Left ventricle myocardium superior (tissue), 1 donor: Measurements from ENCODE around the gene MKI67. TPM values are rescaled to one million over a fixed set of nuclear protein-coding genes. Genes with fewer than 3 reads are reported as not detected.
A peak's percentile ranks its signal among the peaks of the same experiment; 100 is the strongest.

Source experiments
- ATAC-seq: fragments of 200-7000 bp; cut with Tn5 transposase; one replicate; pipeline ENCODE4 v1.9.1; 2020; ENCODE audit warnings: mild to moderate bottlenecking, moderate library complexity
- DNase-seq: peaks from one replicate; pipeline ENCODE4 v3.0.0-alpha.2; 2020
- intact Hi-C: fragments of 100-400 bp; cut with micrococcal nuclease; formaldehyde crosslinking; loops from one replicate; pipeline ENCODE4 v1.11.0; 2022
- total RNA-seq: library from RNA; stranded (reverse); fragmentation: NEBNext Ultra II Directional; extraction: Animal tissue kit (Norgen Biotek cat#: 25700); gene quantifications from one replicate; pipeline ENCODE4 v1.2.1, GENCODE V29; 2021
- donor health status: DM: no; HTN: yes; CAD: no; lungs with severe emphysema.

Gene MKI67
- total RNA-seq, 1 donor from 2014 or later = 1.3 TPM

- ATAC-seq (no peak), DNase-seq (no peak)
- intact Hi-C loops = no loop called here
Measured at GRCh38 chr10:128060341-128061250, 65.6 kb downstream of the MKI67 start.

GRCh38 chr10:128059982-128060293, 66.3 kb downstream of the MKI67 start:
- ATAC-seq (no peak), DNase-seq (no peak)
- intact Hi-C loops = no loop called here

DNA sequence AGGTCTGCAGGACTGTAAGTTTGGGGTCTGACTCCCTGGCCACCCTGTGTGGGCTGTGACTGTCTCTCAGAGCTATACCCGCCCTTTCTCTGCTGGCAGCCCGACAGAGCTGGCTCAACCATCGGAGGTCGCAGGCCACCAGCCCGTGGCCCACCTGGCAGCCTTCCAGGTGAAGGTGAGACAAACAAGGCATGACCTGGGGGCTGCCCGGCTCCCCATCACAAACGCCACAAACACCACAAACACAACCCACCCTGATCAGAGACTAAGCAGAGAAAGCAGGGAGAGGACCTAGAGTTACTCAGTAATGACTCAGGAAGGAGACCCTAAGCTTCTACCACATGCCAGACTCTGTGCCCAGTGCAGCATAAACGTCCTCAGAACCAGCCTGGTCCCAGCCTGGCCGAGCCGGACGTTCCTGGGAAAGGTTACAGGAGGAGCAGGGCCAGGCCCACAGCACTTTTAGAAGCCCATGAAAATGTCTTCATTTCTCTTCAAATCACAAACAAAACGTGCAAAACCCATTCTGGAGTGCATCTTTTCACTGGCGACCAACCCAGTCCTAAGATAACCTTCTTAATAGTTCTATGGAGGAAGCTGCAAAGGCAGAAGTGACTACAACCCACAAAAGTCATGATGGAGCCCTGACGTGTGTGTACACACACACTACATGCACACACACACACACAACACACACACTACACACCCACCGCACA, 66.8 kb downstream of the MKI67 start:
- intact Hi-C loops = no loop called here
- no peak for ATAC-seq
- no peak for DNase-seq

GRCh38 chr10:128058750-128059134, 67.5 kb downstream of the MKI67 start:
- no peak for DNase-seq
- no peak for ATAC-seq
- intact Hi-C loops = no loop called here

- no peak for ATAC-seq
- DNase-seq = no peak
- intact Hi-C loops = no loop called here
Measured at GRCh38 chr10:128058106-128058749, 68.0 kb downstream of the MKI67 start.

DNA sequence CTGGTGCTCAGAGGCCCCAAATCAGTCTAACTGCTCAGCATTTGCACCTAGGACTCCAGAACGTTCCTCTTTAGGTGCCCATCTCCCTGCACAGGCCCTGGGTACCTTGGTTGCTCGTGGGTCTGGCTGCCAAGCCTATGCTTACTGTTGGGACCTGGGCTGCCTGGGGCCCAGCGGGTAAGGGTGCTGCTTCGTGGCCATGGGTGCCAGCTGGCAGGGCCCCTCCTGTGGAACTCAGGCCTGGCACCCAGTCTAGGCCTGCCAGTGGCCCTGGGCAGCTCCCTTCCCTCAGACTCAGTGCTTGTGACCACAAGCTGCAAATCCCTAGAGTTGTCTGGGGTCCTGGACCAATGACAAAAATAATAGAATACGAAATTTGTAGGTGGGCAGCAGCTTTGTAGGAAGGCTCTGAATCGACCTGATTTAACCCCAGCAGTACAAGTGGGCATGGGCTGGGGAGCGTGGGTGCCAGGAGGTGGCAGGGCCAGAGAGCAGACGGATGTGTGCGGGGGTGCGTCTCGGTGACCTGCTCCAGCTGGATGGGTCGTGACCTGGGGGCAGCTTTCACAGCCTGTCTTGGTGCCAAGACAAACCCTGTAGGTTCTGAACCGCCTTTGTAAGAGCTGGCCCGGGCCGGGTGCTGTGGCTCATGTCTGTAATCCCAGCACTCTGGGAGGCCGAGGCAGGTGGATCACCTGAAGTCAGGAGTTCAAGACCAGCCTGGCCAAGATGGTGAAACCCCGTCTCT, 69.7 kb downstream of the MKI67 start:
- intact Hi-C loops = no loop called here

GRCh38 chr10:128055061-128055868, 71.0 kb downstream of the MKI67 start:
- no peak for DNase-seq
- intact Hi-C loops = no loop called here
- ATAC-seq = no peak

More for the DNA sequence above, 69.7 kb downstream of the MKI67 start:
- no peak for DNase-seq
- peak; percentile 65 for ATAC-seq

GRCh38 chr10:128054163-128054970, 71.9 kb downstream of the MKI67 start:
- ATAC-seq = no peak
- intact Hi-C loops = no loop called here
- no peak for DNase-seq

DNA sequence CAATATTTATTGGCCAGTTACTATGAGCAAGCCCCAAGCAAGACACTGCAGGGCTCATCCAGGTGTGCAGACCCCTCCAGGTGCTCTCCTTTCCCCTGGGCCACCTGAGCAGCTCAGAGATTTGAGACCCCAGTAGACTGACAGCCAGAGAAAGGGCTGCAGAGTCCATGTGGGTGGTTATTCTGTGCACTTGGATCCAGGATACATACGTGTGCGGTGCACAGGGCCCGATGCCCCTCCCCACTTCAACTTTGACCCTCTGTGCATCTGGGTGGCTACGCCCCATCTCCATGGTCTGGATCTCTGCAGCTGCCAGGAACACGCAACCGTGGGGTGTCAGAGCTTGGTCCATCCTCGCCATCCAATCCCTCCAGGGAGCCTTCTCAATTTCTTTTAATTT, 72.9 kb downstream of the MKI67 start:
- intact Hi-C loops = no loop called here
- DNase-seq (no peak), ATAC-seq (no peak)

GRCh38 chr10:128052696-128053095, 73.5 kb downstream of the MKI67 start:
- no peak for ATAC-seq
- no peak for DNase-seq
- intact Hi-C loops = no loop called here

DNA sequence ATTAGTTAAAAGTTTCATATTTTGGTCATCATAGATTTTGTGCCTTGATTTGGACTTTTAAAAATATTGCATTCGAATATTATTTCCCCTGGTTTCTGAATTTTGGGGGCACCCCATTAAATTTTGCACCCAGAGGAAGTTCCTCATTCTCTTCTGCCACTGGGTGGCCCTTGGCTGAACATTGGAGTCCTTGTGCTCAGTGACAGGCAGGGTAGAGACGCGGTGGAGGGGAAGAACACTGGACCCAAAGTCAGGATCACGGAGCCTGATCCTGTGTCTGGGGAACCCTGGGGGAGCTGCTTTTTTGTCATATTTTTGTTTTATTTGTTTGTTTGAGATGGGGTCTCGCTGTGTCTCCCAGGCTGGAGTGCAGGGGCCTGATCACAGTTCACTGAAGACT, 74.7 kb downstream of the MKI67 start:
- DNase-seq = no peak
- intact Hi-C loops = no loop called here
- no peak for ATAC-seq

- intact Hi-C loops = no loop called here
- DNase-seq = no peak
- ATAC-seq = peak; percentile 10
Measured at GRCh38 chr10:128050936-128051335, 75.3 kb downstream of the MKI67 start.

DNA sequence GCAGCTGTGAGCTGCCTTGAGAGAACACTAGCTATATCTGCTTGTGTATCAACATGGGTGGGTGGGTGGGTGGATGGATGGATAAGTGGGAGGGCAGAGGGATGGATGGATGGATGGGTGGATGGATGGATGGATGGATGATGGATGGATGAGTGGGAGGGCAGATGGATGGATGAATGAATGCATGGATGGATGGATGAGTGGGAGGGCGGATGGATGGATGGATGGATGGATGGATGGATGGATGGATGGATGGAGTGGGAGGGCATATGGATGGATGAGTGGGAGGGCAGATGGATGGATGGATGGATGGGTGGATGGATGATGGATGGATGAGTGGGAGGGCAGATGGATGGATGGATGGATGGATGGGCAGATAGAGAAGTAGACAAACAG, 76.1 kb downstream of the MKI67 start:
- DNase-seq = no peak
- ATAC-seq = no peak
- intact Hi-C loops = no loop called here

DNA sequence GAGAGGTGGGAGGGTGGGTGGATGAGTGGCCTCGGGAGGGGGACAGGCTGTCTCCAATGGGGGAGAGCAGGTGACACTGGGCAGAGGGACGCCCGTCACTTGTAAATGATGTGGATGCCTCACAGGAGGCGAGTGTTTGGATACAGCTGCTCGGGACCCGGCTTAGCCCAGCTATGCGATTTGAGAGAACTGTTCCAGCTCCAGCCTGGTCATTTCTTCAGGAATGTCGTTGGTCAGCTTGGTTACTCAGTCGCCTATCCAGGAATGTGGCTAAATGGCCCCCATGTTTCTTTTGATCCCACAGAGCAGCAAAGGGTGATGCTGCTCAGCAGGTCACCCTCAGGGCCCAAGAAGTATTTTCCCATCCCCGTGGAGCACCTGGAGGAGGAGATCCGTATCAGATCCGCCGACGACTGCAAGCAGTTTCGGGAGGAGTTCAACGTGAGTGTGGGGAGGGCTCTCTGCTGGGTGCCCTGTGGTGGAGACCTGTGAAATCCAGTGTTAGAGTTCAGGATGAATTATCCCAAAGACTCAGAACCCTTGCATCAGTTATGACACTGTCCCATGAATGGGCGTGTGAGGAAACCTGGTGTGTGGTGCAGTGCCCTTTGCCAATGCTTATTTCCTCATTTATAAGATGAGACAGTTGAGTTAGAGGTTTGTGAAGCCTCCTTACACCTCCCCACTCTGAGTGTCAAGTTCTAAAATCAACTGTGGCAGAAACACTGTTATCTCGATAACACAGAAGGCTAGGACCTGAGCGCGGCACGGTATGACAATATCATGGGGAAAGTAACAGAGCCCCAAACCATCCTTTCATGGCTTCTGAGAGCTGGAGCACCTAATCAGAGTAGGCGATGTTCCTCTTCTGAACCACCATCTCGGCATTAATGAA, 76.8 kb downstream of the MKI67 start:
- no peak for ATAC-seq
- intact Hi-C loops = no loop called here
- DNase-seq = no peak

DNA sequence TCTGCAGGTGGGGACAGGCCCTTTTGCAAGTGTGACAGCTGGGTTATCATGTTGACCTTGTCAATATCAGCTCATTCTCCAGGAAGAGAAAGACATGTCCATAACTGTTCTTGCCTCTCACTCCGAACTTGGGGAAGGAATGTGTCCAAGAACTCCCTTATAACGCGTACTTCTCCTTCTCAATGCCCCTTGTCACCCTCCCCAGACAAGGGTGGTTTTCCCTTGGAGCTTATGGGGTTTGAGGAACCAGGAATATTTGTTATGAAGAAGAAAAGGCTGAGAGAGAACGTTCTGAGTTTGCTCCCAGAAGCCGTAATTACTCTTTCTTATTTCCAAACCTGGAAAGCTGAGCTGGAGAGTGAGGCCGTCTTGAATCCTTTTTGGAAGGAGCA, 77.4 kb downstream of the MKI67 start:
- no peak for ATAC-seq
- DNase-seq = no peak
- intact Hi-C loops = no loop called here

- intact Hi-C loops = no loop called here
- ATAC-seq (peak; percentile 90), DNase-seq (no peak)
Measured at GRCh38 chr10:128047991-128048818, 78.0 kb downstream of the MKI67 start.
